Measurements from ENCODE around the gene ZNF234.

Gene ZNF234

GRCh38 chr19:44180968-44181367 is 39.6 kb downstream of the ZNF234 start:
- no peak overlapping the region for H3K4me3 ChIP-seq (ENCODE audit: control insufficient read depth in 1 of 7, extremely low read depth in 1 of 7, insufficient read depth in 4 of 7, low read depth in 2 of 7, low read length in 6 of 7)
- ChIA-PET CTCF (no interaction called here), POLR2A (no interaction called here)
- peaks cover 9 to 15% (median 12%) of the 10 kb centered on the region in 4 experiments for H3K36me3 ChIP-seq (ENCODE audit: control insufficient read depth in 4 of 4, insufficient read depth in 4 of 4, low read length in 3 of 4)
- H3K27me3 ChIP-seq (replicated peaks in 2 of 5; ENCODE audit: control insufficient read depth in 4 of 5, insufficient read depth in 5 of 5, low read length in 4 of 5), result no peaks in the 10 kb centered on the region
- no peak for DNase-seq
- no peak overlapping the region for H3K27ac ChIP-seq (ENCODE audit: insufficient read depth in 1 of 2, low read depth in 1 of 2, low read length in 2 of 2, poor library complexity in 1 of 2, severe bottlenecking in 2 of 2)
- no peaks in the 10 kb centered on the region for H3K4me1 ChIP-seq (ENCODE audit: control extremely low read depth in 1 of 4, control insufficient read depth in 4 of 4, insufficient read depth in 4 of 4, low read length in 3 of 4)
- H3K9me3 ChIP-seq (ENCODE audit: control extremely low read depth in 1 of 5, control insufficient read depth in 4 of 5, insufficient read depth in 2 of 5, low read depth in 1 of 5, low read length in 4 of 5), result peaks cover 25 to 85% (median 32%) of the 10 kb centered on the region in 5 experiments

- ChIA-PET POLR2A (no interaction called here), CTCF (no interaction called here)
- Histone ChIP-seq H3K4me3 (ENCODE audit: control insufficient read depth in 1 of 7, extremely low read depth in 1 of 7, insufficient read depth in 4 of 7, low read depth in 2 of 7, low read length in 6 of 7) (no peak overlapping the region), H3K36me3 (ENCODE audit: control insufficient read depth in 4 of 4, insufficient read depth in 4 of 4, low read length in 3 of 4) (peaks cover 0 to 3% (median 2%) of the 10 kb centered on the region in 4 experiments), H3K4me1 (ENCODE audit: control extremely low read depth in 1 of 4, control insufficient read depth in 4 of 4, insufficient read depth in 4 of 4, low read length in 3 of 4) (no peaks in the 10 kb centered on the region), H3K27me3 (replicated peaks in 2 of 5; ENCODE audit: control insufficient read depth in 4 of 5, insufficient read depth in 5 of 5, low read length in 4 of 5) (no peaks in the 10 kb centered on the region), H3K9me3 (ENCODE audit: control extremely low read depth in 1 of 5, control insufficient read depth in 4 of 5, insufficient read depth in 2 of 5, low read depth in 1 of 5, low read length in 4 of 5) (peaks cover 20 to 81% (median 21%) of the 10 kb centered on the region in 5 experiments), H3K27ac (ENCODE audit: insufficient read depth in 1 of 2, low read depth in 1 of 2, low read length in 2 of 2, poor library complexity in 1 of 2, severe bottlenecking in 2 of 2) (no peak overlapping the region)
- DNase-seq, result no peak
- whole genome bisulfite sequencing (ENCODE audit: insufficient coverage), result 80% methylated on average over 1 of the region's 10 CpGs
Observed at GRCh38 chr19:44182145-44182544, 40.8 kb downstream of the ZNF234 start.

GRCh38 chr19:44190020-44190419 is 48.7 kb downstream of the ZNF234 start:
- DNase-seq, result no peak
- H3K9me3 ChIP-seq (ENCODE audit: control extremely low read depth in 1 of 5, control insufficient read depth in 4 of 5, insufficient read depth in 2 of 5, low read depth in 1 of 5, low read length in 4 of 5), result peaks cover 4 to 54% (median 6%) of the 10 kb centered on the region in 5 experiments
- H3K36me3 ChIP-seq (ENCODE audit: control insufficient read depth in 4 of 4, insufficient read depth in 4 of 4, low read length in 3 of 4), result no peaks in the 10 kb centered on the region
- no peak overlapping the region for H3K4me3 ChIP-seq (ENCODE audit: control insufficient read depth in 1 of 7, extremely low read depth in 1 of 7, insufficient read depth in 4 of 7, low read depth in 2 of 7, low read length in 6 of 7)
- no peak overlapping the region for H3K27ac ChIP-seq (ENCODE audit: insufficient read depth in 1 of 2, low read depth in 1 of 2, low read length in 2 of 2, poor library complexity in 1 of 2, severe bottlenecking in 2 of 2)
- ChIA-PET POLR2A (no interaction called here), CTCF (no interaction called here)
- no peaks in the 10 kb centered on the region for H3K27me3 ChIP-seq (replicated peaks in 2 of 5; ENCODE audit: control insufficient read depth in 4 of 5, insufficient read depth in 5 of 5, low read length in 4 of 5)
- WGBS (ENCODE audit: insufficient coverage), result 100% methylated on average over 1 of the region's 6 CpGs
- H3K4me1 ChIP-seq (ENCODE audit: control extremely low read depth in 1 of 4, control insufficient read depth in 4 of 4, insufficient read depth in 4 of 4, low read length in 3 of 4), result no peaks in the 10 kb centered on the region

- Histone ChIP-seq H3K27me3 (replicated peaks in 2 of 5; ENCODE audit: control insufficient read depth in 4 of 5, insufficient read depth in 5 of 5, low read length in 4 of 5) (no peaks in the 10 kb centered on the region), H3K36me3 (ENCODE audit: control insufficient read depth in 4 of 4, insufficient read depth in 4 of 4, low read length in 3 of 4) (no peaks in the 10 kb centered on the region), H3K9me3 (ENCODE audit: control extremely low read depth in 1 of 5, control insufficient read depth in 4 of 5, insufficient read depth in 2 of 5, low read depth in 1 of 5, low read length in 4 of 5) (peaks cover 4 to 55% (median 6%) of the 10 kb centered on the region in 5 experiments), H3K4me1 (ENCODE audit: control extremely low read depth in 1 of 4, control insufficient read depth in 4 of 4, insufficient read depth in 4 of 4, low read length in 3 of 4) (no peaks in the 10 kb centered on the region), H3K4me3 (ENCODE audit: control insufficient read depth in 1 of 7, extremely low read depth in 1 of 7, insufficient read depth in 4 of 7, low read depth in 2 of 7, low read length in 6 of 7) (no peak overlapping the region), H3K27ac (ENCODE audit: insufficient read depth in 1 of 2, low read depth in 1 of 2, low read length in 2 of 2, poor library complexity in 1 of 2, severe bottlenecking in 2 of 2) (no peak overlapping the region)
- CTCF ChIA-PET, result no interaction called here
- no peak for DNase-seq
- 80% methylated on average over 4 of the region's 5 CpGs for WGBS (ENCODE audit: insufficient coverage)
- POLR2A ChIA-PET, result no interaction called here
Observed at GRCh38 chr19:44192127-44192526, 50.8 kb downstream of the ZNF234 start.

GRCh38 chr19:44196772-44197171 is 55.4 kb downstream of the ZNF234 start:
- no peak overlapping the region for H3K27ac ChIP-seq (ENCODE audit: insufficient read depth in 1 of 2, low read depth in 1 of 2, low read length in 2 of 2, poor library complexity in 1 of 2, severe bottlenecking in 2 of 2)
- CTCF ChIA-PET, result no interaction called here
- H3K4me1 ChIP-seq (ENCODE audit: control extremely low read depth in 1 of 4, control insufficient read depth in 4 of 4, insufficient read depth in 4 of 4, low read length in 3 of 4), result no peaks in the 10 kb centered on the region
- no peak for DNase-seq
- no peak overlapping the region for H3K4me3 ChIP-seq (ENCODE audit: control insufficient read depth in 1 of 7, extremely low read depth in 1 of 7, insufficient read depth in 4 of 7, low read depth in 2 of 7, low read length in 6 of 7)
- peaks cover 3 to 35% (median 4%) of the 10 kb centered on the region in 5 experiments for H3K9me3 ChIP-seq (ENCODE audit: control extremely low read depth in 1 of 5, control insufficient read depth in 4 of 5, insufficient read depth in 2 of 5, low read depth in 1 of 5, low read length in 4 of 5)
- POLR2A ChIA-PET, result no interaction called here
- no peaks in the 10 kb centered on the region for H3K36me3 ChIP-seq (ENCODE audit: control insufficient read depth in 4 of 4, insufficient read depth in 4 of 4, low read length in 3 of 4)
- no peaks in the 10 kb centered on the region for H3K27me3 ChIP-seq (replicated peaks in 2 of 5; ENCODE audit: control insufficient read depth in 4 of 5, insufficient read depth in 5 of 5, low read length in 4 of 5)

GRCh38 chr19:44202470-44202869 is 61.1 kb downstream of the ZNF234 start:
- 86% methylated on average over 1 of the region's 1 CpG for WGBS (ENCODE audit: insufficient coverage)

GRCh38 chr19:44202974-44203373 is 61.6 kb downstream of the ZNF234 start:
- Histone ChIP-seq H3K9me3 (ENCODE audit: control extremely low read depth in 1 of 5, control insufficient read depth in 4 of 5, insufficient read depth in 2 of 5, low read depth in 1 of 5, low read length in 4 of 5) (peaks cover 3 to 21% (median 5%) of the 10 kb centered on the region in 5 experiments), H3K4me1 (ENCODE audit: control extremely low read depth in 1 of 4, control insufficient read depth in 4 of 4, insufficient read depth in 4 of 4, low read length in 3 of 4) (peaks cover 0 to 3% (median 2%) of the 10 kb centered on the region in 4 experiments), H3K36me3 (ENCODE audit: control insufficient read depth in 4 of 4, insufficient read depth in 4 of 4, low read length in 3 of 4) (no peaks in the 10 kb centered on the region), H3K27ac (ENCODE audit: insufficient read depth in 1 of 2, low read depth in 1 of 2, low read length in 2 of 2, poor library complexity in 1 of 2, severe bottlenecking in 2 of 2) (no peak overlapping the region), H3K4me3 (ENCODE audit: control insufficient read depth in 1 of 7, extremely low read depth in 1 of 7, insufficient read depth in 4 of 7, low read depth in 2 of 7, low read length in 6 of 7) (no peak overlapping the region), H3K27me3 (replicated peaks in 2 of 5; ENCODE audit: control insufficient read depth in 4 of 5, insufficient read depth in 5 of 5, low read length in 4 of 5) (peaks cover 0 to 2% (median 0%) of the 10 kb centered on the region in 5 experiments)
- ChIA-PET POLR2A (no interaction called here), CTCF (no interaction called here)
- 100% methylated on average over 1 of the region's 2 CpGs for WGBS (ENCODE audit: insufficient coverage)
- no peak for DNase-seq

More at GRCh38 chr19:44202470-44202869, 61.1 kb downstream of the ZNF234 start:
- ChIA-PET POLR2A (no interaction called here), CTCF (no interaction called here)
- peaks cover 0 to 2% (median 0%) of the 10 kb centered on the region in 4 experiments for H3K4me1 ChIP-seq (ENCODE audit: control extremely low read depth in 1 of 4, control insufficient read depth in 4 of 4, insufficient read depth in 4 of 4, low read length in 3 of 4)
- H3K27ac ChIP-seq (ENCODE audit: insufficient read depth in 1 of 2, low read depth in 1 of 2, low read length in 2 of 2, poor library complexity in 1 of 2, severe bottlenecking in 2 of 2), result no peak overlapping the region
- peaks cover 0 to 2% (median 0%) of the 10 kb centered on the region in 5 experiments for H3K27me3 ChIP-seq (replicated peaks in 2 of 5; ENCODE audit: control insufficient read depth in 4 of 5, insufficient read depth in 5 of 5, low read length in 4 of 5)
- DNase-seq, result no peak
- H3K36me3 ChIP-seq (ENCODE audit: control insufficient read depth in 4 of 4, insufficient read depth in 4 of 4, low read length in 3 of 4), result no peaks in the 10 kb centered on the region
- H3K9me3 ChIP-seq (ENCODE audit: control extremely low read depth in 1 of 5, control insufficient read depth in 4 of 5, insufficient read depth in 2 of 5, low read depth in 1 of 5, low read length in 4 of 5), result peaks cover 3 to 21% (median 5%) of the 10 kb centered on the region in 5 experiments
- no peak overlapping the region for H3K4me3 ChIP-seq (ENCODE audit: control insufficient read depth in 1 of 7, extremely low read depth in 1 of 7, insufficient read depth in 4 of 7, low read depth in 2 of 7, low read length in 6 of 7)

All from common myeloid progenitor, CD34-positive (primary cell).